ENCODE results near the gene PTGES. TPM values are rescaled to one million over a fixed set of nuclear protein-coding genes. Genes with fewer than 3 reads are reported as not detected.

PTGES gene
- total RNA-seq, 1 donor from 2014 or later: 3.2 TPM

- DNase-seq (ENCODE audit: low read depth): no peak
Measured at GRCh38 chr9:129746092-129746777, 6.6 kb downstream of the PTGES start.

DNA sequence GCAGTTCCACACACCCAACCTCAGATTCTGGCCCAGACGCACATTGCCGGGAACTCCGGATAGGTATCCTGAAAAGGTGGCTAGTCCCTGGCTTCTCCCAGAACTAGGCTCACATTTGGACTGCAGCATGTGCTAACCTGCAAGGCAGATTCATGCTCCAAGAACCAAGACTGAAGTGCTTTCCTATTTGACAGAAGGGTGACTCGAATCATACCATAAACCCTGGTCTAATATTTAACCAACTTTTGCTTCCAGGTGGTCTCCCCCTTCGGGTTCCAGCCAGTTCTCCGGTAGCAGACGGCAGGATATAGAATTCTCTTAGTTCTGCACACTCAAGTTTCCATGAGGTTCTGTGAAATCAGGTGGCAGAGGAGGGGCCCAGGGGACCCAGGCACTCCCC lies 7.6 kb downstream of the PTGES start:
- DNase-seq (ENCODE audit: low read depth): peak; percentile 59

GRCh38 chr9:129740666-129741464 lies 12.0 kb downstream of the PTGES start:
- no peak for DNase-seq (ENCODE audit: low read depth)

DNA sequence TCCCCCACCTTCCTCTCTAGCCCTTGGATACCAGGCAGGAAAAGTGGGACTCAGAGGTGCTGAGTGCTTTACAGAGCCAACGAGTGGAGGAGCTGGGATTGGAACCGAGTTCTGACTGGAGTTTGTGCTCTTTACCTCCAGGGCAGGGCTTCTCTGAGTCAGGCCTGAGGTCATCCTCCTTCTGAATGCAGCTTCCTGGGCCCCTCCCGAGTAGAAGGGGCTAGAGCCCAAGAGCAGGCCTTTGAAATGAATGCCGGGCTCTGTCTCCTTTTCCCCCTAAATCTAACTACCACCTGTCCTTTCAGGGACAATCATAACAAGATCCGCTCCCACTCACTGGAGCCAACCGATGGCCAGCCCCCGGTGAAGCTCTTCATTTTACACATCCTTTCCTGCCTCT lies 12.7 kb downstream of the PTGES start:
- no peak for DNase-seq (ENCODE audit: low read depth)

- no peak for DNase-seq (ENCODE audit: low read depth)
Measured at GRCh38 chr9:129739432-129739831, 13.4 kb downstream of the PTGES start.

DNA sequence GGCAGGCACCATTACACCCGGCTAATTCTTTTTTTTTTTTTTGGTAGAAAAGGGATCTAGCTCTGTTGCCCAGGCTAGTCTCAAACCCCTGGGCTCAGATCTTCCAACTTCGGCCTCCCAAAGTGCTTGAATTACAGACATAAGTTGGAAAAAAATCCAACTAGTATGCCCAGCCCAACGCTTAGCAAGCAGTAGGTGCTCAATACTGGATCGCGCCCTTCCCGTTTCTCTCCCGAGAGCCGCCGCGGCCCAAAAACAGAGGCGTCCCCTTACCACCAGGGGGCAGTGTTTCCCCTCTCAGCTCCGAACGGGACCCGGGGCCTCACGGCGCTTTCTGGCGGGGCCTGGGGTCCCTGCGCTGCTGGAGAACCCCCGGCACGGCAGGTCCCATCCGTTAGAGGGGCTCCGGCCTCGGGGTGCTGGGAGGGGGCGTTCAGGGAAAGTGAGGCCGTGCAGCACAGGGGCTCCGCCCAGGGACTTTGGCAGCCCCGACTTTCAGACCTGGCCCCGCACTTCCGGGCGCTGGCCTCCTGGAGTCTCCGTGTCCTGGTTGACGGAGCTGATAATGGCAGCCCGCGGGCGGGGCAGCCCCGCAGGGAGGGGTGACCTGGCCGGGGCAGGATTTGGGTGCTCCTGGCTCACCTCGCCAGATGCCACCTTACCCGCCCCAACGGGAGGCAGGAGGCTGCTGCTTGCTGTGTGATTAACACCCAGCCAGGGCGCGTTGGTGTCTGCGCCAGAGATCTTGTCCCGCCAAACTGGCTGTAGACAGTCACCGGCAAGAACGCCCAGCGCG lies 15.2 kb downstream of the PTGES start:
- DNase-seq (ENCODE audit: low read depth): no peak

GRCh38 chr9:129736334-129736733 lies 16.5 kb downstream of the PTGES start:
- DNase-seq (ENCODE audit: low read depth): no peak

DNA sequence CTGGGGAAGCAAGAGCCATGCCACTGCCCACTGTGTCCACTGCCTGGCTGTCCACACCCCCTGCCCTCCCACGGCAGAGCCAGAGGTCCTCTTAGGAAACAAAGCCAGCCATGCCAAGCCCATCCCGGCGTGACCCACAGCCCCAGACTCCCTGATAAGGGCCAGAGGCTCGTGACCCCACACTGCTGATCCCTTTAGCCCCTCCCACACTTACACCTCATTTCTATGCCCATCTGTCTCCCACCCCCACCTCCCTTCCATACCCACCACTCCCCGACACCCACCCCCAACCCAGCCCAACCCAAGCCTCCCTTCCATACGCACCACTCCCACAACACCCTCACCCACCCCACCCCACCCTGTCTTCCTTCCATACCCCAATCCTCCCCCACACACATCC lies 17.3 kb downstream of the PTGES start:
- no peak for DNase-seq (ENCODE audit: low read depth)

GRCh38 chr9:129733632-129733953 lies 19.2 kb downstream of the PTGES start:
- no peak for DNase-seq (ENCODE audit: low read depth)

GRCh38 chr9:129732946-129733631 lies 19.8 kb downstream of the PTGES start:
- DNase-seq (ENCODE audit: low read depth): no peak

DNA sequence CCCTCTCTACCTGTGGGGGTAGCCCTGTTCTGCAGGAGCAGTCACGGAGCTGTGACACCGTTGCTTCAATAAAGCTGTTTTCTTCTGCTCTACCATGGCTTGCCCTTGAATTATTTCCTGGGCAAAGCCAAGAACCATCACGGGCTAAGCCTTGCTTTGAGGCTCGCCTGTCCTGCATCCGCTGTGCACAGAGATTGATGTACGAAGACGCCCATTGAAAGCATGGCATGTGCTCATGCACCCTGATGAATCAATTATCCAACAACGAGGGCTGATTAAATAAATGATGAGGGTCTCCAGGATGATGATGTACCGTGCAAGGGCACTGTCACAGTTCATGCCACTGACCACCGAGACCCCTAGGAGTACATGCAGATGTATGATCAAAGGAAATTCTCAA lies 20.7 kb downstream of the PTGES start:
- DNase-seq (ENCODE audit: low read depth): no peak

DNA sequence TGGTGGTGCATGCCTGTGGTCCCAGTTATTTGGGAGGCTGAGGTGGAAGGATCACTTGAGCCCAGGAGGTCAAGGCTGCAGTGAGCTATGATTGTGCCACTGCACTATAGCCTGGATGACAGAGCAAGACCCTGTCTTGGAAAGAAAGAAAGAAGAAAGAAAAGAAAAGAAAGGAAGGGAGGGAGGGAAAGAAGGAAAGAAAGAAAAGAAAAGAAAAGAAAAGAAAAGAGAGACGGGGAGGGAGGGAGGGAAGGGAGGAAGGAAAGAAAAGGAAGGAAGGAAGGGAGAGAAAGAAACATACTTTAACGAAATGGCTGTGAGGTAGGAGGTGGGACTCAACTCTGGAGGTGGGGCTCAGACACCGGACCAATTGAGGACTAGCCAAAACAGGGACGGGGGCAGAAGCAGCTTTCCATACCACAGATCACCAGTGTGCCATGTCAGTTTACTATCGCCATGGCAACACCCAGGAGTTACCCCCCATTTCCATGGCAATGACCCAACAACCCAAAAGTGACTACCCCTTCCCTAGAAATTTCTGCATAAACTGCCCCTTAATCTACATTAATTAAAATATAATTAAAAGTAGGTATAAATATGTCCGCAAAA lies 21.3 kb downstream of the PTGES start:
- DNase-seq (ENCODE audit: low read depth): no peak

DNA sequence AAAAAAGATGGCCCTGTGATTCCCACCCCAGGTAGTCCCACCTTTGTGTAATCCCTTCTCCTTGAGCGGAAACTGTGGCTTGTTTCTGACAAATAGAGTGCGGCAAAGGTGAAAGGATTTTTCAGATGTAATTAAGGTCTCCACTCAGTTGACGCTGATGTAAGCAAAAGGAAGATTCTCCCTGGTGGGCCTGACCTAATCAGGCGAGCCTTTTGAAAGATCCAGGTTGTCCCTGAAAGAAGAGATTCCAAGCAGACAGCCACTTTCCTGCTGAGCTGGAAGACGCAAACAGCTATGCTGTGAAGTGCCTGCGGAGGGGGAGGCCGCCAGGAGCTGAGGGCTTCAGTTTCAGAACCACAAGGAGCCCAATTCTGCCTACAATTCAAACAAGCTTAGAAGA lies 24.1 kb downstream of the PTGES start:
- no peak for DNase-seq (ENCODE audit: low read depth)

GRCh38 chr9:129726322-129727160 lies 26.3 kb downstream of the PTGES start:
- no peak for DNase-seq (ENCODE audit: low read depth)

GRCh38 chr9:129725795-129726251 lies 27.0 kb downstream of the PTGES start:
- DNase-seq (ENCODE audit: low read depth): no peak

GRCh38 chr9:129724456-129725190 lies 28.2 kb downstream of the PTGES start:
- no peak for DNase-seq (ENCODE audit: low read depth)

DNA sequence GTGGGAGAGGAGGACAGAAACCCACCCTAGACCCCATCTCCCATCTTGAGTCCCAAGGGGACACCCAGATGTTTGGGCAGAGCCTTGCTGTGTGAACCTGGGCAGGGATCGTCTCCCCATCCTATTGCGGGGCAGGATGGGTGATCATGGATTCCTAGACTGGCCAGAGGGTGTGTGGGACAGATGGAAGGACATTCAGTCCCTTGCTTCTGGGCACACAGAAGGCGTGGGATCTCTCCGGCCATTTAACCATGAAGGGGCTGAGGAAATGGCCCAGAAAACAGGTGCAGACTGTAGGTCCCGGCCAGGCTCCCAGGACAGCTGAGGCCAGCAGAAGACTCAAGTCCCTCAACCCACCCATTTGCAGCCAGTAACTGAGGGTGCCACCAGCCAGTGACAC lies 29.9 kb downstream of the PTGES start:
- DNase-seq (ENCODE audit: low read depth): no peak

DNA sequence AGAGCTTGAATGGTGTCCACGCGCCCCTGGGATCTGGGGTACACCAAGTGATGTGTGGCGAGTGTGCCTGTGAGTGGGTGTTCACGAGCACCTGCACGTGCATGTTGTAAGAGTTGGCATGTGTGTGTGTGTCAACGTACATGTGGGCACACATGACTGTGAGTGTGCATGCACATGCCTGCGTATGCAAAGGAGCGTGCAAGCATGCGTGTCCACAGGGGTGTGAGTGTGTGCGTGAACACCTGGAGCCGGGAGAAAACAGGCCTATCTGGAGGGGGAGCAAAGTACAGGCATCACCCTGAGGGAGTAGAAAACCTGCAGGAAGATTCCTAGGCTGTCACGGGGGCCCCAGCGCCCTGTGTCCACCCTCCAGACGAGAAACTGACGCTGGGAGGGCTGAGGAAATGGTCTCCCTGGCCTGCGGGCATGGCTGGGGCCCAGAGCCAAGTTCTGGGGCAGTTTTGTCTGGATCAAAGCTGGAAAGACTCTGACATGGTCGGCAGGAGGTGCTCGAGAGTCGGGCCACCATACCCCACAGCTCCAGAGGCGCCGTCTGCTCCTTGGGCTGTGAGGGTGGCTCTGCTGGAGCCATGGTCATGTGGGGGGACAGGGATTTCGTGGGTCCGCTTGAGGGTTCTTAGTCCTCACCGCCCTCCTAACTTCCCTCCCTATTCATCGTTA lies 31.8 kb downstream of the PTGES start:
- no peak for DNase-seq (ENCODE audit: low read depth)

- DNase-seq (ENCODE audit: low read depth): no peak
Measured at GRCh38 chr9:129720181-129720864, 32.5 kb downstream of the PTGES start.

Measured in renal cortical epithelial cell (primary cell).